Measurements from ENCODE around the gene TEKT1. TPM values are rescaled to one million over a fixed set of nuclear protein-coding genes. Genes with fewer than 3 reads are reported as not detected.
"Not testable (repeated sequence)": the region's sequence is repeated elsewhere in the genome, so short reads cannot be mapped to it uniquely, and the experiment has no call there.

TEKT1 gene
- not detected in 2 replicates for total RNA-seq (ENCODE audit: low replicate concordance)

DNA sequence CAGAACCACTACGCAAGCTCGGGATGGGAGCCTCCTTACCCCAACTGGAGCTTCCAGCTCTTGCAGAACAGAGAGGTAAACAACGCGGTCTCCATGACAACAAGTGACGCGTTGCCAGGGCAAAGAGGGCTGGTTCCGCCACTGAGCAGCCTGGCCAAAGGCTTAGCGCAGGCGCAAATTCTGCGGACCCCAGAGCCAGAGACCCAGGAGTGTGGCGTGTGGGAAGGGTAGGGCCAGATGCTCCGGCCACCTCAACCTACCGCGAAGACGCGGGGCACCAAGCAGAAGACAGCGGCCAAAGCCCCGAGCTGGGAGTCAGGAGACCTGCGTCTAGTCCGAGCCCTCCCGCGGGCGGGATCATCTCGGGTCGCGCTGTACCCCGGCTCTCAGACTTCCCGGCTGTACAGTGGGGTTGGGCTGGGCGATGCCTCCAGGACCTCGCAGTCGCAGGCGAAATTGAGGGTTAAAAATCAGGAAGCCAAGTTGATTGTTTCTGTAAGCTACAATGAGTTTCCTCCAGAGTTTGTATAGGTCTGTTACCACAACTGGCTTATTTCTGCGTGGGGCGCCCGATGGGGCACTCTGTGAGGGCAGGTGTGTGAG lies at the start of gene TEKT1:
TEKT1 (minus strand) TSS at position 69 of the 603 bp plus-strand sequence. CDS start 1,353 bp downstream, outside the sequence.
- DNase-seq (ENCODE audit: low read depth) = peak; percentile 51
- TF ChIP-seq, protein P1, sequence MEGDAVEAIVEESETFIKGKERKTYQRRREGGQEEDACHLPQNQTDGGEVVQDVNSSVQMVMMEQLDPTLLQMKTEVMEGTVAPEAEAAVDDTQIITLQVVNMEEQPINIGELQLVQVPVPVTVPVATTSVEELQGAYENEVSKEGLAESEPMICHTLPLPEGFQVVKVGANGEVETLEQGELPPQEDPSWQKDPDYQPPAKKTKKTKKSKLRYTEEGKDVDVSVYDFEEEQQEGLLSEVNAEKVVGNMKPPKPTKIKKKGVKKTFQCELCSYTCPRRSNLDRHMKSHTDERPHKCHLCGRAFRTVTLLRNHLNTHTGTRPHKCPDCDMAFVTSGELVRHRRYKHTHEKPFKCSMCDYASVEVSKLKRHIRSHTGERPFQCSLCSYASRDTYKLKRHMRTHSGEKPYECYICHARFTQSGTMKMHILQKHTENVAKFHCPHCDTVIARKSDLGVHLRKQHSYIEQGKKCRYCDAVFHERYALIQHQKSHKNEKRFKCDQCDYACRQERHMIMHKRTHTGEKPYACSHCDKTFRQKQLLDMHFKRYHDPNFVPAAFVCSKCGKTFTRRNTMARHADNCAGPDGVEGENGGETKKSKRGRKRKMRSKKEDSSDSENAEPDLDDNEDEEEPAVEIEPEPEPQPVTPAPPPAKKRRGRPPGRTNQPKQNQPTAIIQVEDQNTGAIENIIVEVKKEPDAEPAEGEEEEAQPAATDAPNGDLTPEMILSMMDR (IDR thresholded peaks at IDR 0.05; ENCODE audit: insufficient read depth, low read length) = no peak
- H3K4me3 ChIP-seq (ENCODE audit: low read depth, low read length) = peak within 1 kb of the TSS; percentile 47

- H3K4me3 ChIP-seq (ENCODE audit: low read depth, low read length); DNase-seq (ENCODE audit: low read depth): not testable (repeated sequence)
Observed at GRCh38 chr17:6879221-6879975, 47.9 kb upstream of the TEKT1 start.

DNA sequence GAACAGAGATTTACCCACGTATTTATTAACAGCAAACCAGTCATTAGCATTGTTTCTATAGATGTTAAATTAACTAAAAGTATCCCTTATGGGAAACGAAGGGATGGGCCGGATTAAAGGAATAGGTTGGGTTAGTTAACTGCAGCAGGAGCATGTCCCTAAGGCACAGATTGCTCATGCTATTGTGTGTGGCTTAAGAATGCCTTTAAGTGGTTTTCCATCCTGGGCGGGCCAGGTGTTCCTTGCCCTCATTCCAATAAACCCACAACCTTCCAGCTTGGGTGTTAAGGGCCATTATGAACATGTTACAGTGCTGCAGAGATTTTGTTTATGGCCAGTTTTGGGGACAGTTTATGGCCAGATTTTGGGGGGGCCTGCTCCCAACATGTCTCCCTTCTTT lies 43.7 kb upstream of the TEKT1 start:
- not testable (repeated sequence) for DNase-seq (ENCODE audit: low read depth); H3K4me3 ChIP-seq (ENCODE audit: low read depth, low read length)

DNA sequence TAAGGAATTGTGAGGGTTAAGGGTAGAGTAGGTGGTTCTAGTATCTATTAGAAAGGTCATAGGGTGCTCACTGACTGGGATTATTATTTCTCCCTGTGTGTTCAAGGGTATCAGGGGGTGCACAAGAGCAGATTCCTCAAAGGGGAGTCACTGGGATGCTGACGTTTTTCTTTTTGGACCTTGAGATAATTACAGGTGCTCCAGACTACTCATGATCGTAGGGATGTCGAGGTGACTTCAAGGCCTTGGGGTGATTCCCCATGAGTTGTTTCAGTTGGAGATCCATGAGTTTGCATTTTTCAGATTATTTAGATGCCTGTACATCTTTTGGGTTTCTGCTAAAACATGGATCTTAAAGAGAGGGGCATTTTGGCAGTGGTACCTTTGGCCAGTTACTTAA lies 41.4 kb upstream of the TEKT1 start:
- H3K4me3 ChIP-seq (ENCODE audit: low read depth, low read length) = no peak overlapping the region
- TF ChIP-seq, protein P1 (IDR thresholded peaks at IDR 0.05; ENCODE audit: insufficient read depth, low read length) = no peak
- no peak for DNase-seq (ENCODE audit: low read depth)

DNA sequence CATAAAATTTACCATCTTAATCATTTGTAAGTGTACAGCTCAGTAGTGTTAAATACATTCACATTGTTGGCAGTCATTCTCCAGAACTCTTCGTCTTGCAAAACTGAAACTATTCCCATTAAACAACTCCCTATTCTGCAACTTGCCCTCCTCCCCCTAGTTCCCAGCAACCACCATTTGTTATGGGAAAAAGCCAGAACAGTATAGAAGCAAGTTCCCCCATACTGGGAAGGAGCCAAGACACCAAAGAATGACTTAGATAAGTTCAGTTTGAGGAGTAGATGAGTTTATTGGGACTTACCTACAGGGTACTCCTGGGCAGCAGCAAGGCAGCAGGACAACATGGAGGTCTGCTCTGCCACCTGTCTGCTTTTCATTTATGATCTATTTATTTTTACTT lies 39.3 kb upstream of the TEKT1 start:
- TF ChIP-seq, protein P1 (IDR thresholded peaks at IDR 0.05; ENCODE audit: insufficient read depth, low read length) = no peak
- DNase-seq (ENCODE audit: low read depth) = no peak
- H3K4me3 ChIP-seq (ENCODE audit: low read depth, low read length) = no peak overlapping the region

GRCh38 chr17:6868582-6868981 lies 37.1 kb upstream of the TEKT1 start:
- TF ChIP-seq, protein P1 (IDR thresholded peaks at IDR 0.05; ENCODE audit: insufficient read depth, low read length) = no peak
- H3K4me3 ChIP-seq (ENCODE audit: low read depth, low read length) = no peak overlapping the region
- no peak for DNase-seq (ENCODE audit: low read depth)

- no peak for DNase-seq (ENCODE audit: low read depth)
- TF ChIP-seq, protein P1 (IDR thresholded peaks at IDR 0.05; ENCODE audit: insufficient read depth, low read length) = no peak
- no peak overlapping the region for H3K4me3 ChIP-seq (ENCODE audit: low read depth, low read length)
Observed at GRCh38 chr17:6867849-6868248, 36.3 kb upstream of the TEKT1 start.

DNA sequence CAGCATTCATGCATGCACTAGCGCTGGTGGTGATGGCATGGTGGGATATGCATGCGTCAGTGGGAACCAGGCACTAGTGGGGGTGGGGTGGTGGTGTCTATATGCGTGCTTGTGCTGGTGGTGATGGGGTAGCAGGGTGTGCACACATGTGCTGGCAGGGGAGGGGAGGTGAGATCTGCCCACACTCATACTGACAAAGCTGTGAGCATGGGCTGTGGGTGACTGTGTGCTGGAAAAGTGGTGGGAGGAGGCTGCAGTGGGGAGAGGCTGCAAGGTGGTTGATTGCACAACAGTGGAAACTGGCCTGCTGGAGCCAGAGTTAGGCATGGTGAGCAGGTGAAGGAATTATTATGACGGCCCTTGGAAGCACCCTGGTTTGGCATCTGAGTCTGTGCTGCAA lies 31.3 kb upstream of the TEKT1 start:
- no peak for DNase-seq (ENCODE audit: low read depth)
- no peak overlapping the region for H3K4me3 ChIP-seq (ENCODE audit: low read depth, low read length)
- TF ChIP-seq, protein P1 (IDR thresholded peaks at IDR 0.05; ENCODE audit: insufficient read depth, low read length) = no peak

Measured in fibroblast of the aortic adventitia (primary cell).